HG02763 (cell line): ENCODE results near the gene SORCS2.

Source experiments
- ATAC-seq: cut with Tn5 transposase; IDR thresholded peaks from one replicate; pipeline ENCODE4 v1.9.1; 2021; ENCODE audit warnings: mild to moderate bottlenecking, moderate library complexity; ENCODE audit not compliant: unreplicated experiment

The SORCS2 gene

GRCh38 chr4:7384929-7385890 lies 192.9 kb downstream of the SORCS2 start:
- no peak for ATAC-seq

- ATAC-seq = no peak
These were observed 195.6 kb downstream of the SORCS2 start for GRCh38 chr4:7387925-7388324.

- ATAC-seq = no peak
These were observed 196.3 kb downstream of the SORCS2 start for GRCh38 chr4:7388627-7389026.

GRCh38 chr4:7389101-7389701 lies 196.9 kb downstream of the SORCS2 start:
- no peak for ATAC-seq

- ATAC-seq = no peak
These were observed 197.4 kb downstream of the SORCS2 start for GRCh38 chr4:7389719-7390118.

- ATAC-seq = no peak
These were observed 198.0 kb downstream of the SORCS2 start for GRCh38 chr4:7390336-7390735.

GRCh38 chr4:7390906-7391636 lies 198.7 kb downstream of the SORCS2 start:
- ATAC-seq = no peak

- no peak for ATAC-seq
These were observed 199.5 kb downstream of the SORCS2 start for GRCh38 chr4:7391637-7392437.

GRCh38 chr4:7392438-7393421 lies 200.4 kb downstream of the SORCS2 start:
- ATAC-seq = no peak

GRCh38 chr4:7393601-7394575 lies 201.6 kb downstream of the SORCS2 start:
- no peak for ATAC-seq

- ATAC-seq = no peak
These were observed 202.5 kb downstream of the SORCS2 start for GRCh38 chr4:7394681-7395451.

- ATAC-seq = no peak
These were observed 203.3 kb downstream of the SORCS2 start for GRCh38 chr4:7395645-7396044.

- ATAC-seq = no peak
These were observed 204.0 kb downstream of the SORCS2 start for GRCh38 chr4:7396186-7396910.

GRCh38 chr4:7397206-7398103 lies 205.1 kb downstream of the SORCS2 start:
- no peak for ATAC-seq

- no peak for ATAC-seq
These were observed 205.7 kb downstream of the SORCS2 start for GRCh38 chr4:7398104-7398423.

GRCh38 chr4:7398788-7399439 lies 206.6 kb downstream of the SORCS2 start:
- no peak for ATAC-seq
